SIG-M5 (cell line): ENCODE measurements around the gene PRTFDC1.
"Not testable (repeated sequence)": the region's sequence is repeated elsewhere in the genome, so short reads cannot be mapped to it uniquely, and the experiment has no call there.

ENCODE experiments used
- DNase-seq: peaks from one replicate; lab custom pipeline; 2025; lab: John Stamatoyannopoulos, UW

PRTFDC1 gene

DNA sequence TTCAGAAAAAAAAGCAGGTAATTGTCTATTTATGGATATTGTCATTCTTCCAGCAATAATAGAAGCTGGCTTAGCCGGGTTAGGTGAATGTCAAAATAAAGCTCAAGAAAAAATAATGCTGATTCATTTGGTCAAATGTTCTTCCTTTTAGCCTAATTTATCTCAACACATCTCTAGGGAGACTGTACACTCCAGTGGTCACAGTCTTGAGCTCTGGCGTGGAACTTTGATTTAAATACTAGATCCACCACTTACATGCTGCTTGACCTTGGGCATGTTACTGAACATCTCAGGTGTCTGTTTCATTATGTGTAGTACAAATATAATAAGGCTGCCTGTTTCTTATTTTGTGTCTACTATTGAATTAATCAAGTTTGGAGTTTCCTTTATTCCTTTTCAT is 22.0 kb downstream of the PRTFDC1 start:
- no peak for DNase-seq

DNA sequence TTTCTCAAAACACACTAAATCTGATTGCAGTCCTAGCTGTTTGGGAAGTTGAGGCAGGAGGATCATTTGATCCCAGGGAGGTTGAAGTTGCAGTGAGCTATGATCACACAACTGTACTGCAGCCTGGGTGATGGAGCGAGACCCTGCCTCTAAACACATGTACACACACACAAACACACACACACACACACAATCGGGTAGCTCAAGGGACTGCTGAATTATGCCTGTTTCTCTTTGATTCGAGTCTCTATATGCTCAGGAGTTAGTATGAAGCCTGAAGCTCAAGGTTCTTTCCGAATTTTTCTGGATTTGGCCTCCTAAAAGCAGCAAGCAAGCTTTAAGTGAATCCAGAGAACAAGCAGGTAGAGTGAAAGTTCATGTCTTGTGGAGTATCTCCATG is 22.5 kb downstream of the PRTFDC1 start:
- no peak for DNase-seq

DNA sequence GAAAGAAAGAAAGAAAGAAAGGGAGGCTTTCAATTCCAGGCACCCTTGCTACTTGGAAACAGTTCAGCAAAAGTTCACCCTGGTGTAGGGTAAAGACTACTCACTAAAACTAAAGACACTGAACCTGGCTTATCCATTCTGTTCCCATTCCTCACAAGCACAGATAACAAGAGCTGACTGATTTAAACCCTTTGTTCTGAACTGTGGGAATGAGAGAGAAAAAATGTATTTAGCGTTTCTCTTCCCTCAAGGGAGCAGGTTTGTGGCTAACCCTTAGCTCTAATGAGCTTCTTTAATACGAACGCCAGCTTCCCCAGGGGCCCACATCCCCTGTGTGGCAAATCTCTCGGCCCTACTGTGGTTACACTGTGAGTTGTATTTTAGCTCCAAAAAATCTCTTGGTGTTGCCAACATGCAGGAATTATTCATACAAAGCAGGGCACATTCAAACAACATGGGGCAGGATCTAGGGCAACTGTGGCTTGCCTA is 23.3 kb downstream of the PRTFDC1 start:
- no peak for DNase-seq

DNA sequence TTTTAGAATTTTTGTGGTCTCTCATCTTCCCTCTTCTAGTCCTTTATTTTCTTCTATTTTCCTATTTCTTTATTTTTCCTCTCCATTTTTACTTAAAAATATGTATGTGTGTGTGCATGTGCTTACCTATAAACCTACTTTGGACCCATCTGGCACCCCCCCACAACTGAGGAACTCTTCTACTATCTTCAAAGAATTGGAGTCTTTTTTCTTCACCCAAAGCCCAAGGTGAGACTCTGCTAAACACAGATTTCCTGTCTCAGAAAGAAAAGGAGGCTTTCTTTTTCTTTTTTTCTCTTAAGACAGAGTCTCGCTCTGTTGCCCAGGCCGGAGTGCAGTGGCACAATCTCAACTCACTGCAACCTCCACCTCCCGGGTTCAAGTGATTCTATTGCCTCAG is 24.2 kb downstream of the PRTFDC1 start:
- DNase-seq = no peak

DNA sequence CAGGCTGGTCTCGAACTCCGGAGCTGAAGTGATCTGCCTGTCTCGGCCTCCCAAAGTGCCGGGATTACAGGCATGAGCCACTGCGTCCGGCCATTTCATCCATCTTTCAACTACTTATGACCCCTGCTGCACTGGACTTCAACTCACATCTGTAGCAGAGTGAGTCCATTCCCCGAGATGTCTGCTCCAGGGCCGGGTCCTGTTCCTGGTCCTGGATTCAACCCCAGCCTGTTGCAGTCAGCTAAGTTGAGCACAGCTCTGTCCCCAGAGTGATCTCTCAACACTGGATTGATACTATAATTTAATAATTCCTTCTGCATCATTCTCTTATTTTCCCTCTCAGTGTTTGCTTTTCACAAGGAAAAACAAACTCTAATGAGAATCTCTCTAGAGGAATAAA is 25.8 kb downstream of the PRTFDC1 start:
- no peak for DNase-seq

DNA sequence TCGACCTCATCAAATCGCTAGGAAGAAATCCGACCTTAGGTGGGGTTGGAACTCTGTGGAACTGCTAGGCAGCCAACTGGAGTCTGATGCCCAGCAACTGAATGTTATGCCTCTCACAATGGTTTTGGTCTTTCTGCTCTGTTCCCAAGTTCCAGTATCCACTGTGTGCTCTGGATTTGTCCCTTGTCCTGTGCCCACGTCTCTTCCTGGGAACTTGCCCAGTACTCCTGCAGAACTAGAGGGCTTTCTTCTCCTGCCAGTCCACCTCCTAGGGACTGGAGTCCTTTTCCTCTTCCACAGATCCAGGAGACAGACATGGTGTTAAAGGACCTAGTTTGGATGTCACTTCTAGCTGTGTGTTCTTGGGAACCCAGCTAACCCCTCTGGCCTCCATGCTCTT is 26.6 kb downstream of the PRTFDC1 start:
- no peak for DNase-seq

DNA sequence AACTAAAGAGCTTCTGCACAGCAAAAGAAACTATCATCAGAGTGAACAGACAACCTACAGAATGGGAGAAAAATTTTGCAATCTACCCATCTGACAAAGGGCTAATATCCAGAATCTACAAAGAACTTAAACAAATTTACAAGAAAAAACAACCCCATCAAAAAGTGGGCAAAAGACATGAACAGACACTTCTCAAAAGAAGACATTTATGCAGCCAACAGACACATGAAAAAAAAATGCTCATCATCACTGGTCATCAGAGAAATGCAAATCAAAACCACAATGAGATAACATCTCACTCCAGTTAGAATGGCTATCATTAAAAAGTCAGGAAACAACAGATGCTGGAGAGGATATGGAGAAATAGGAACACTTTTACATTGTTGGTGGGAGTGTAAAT is 27.9 kb downstream of the PRTFDC1 start:
- not testable (repeated sequence) for DNase-seq

DNA sequence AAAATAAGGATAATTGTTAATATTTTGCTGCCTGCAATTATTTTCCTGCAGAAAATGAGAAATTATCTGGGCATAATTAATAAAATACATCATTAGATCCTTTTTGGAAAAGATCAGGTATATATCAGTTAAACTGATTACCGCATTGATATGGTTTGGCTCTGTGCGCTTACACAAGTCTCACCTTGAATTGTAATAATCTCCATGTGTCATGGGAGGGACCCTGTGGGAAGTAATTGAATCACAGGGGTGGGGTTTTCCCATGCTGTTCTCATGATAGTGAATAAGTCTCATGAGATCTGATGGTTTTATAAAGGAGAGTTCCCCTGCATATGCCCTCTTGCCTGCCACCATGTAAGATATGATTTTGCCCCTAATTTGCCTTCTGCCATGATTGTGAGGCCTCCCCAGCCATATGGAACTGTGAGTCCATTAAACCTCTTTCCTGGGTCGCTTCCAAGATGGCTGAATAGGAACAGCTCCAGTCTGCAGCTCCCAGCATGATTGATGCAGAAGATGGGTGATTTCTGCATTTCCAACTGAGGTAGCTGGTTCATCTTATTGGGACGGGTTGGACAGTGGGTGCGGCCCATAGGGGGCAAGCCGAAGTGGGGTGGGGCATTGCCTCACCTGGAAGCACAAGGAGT is 30.1 kb downstream of the PRTFDC1 start:
- not testable (repeated sequence) for DNase-seq

DNA sequence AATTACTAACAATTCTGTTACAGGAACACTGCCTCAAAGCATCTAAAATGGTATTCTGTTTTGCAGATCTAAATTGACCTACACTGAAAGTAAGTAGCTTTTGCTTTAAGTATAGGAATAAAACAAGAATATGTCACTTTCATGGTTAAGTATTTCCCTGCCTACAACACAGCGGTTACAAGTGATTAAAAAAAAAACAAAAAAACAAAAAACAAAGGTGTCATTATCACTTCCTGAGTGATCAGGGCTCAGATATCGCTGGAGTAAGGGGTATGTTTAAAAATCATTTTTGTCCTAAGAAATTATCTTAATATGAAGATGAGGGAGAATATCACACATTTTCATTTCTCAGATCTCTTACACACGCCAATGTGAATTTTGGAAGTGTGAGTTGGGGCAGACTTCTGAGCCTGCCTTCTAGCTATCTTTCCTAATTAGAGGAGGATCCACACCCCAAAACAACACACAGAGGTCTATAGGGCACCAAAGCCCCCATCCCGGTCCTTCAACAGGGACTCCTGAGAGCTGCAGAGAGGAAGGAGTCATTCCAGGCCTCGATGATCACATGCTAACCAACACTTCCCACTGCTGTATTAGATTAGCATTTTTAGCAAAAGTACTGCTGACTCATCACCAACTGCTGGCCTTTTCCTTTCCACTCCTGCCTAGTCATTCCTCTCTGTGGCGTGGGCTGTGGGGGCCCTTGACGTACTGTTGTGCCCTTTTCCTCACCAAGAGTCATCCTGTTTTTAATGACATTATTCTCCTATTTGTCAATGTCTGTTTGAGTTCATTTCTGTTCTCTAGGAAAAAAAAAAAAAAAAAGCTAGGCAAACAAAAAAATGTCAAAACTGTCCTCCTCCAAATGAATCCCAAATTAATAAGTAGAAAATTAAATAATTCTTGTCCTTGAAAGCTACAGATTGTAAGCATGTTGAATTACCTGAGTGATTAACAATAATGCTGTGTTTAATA is 31.2 kb downstream of the PRTFDC1 start:
- DNase-seq = no peak

DNA sequence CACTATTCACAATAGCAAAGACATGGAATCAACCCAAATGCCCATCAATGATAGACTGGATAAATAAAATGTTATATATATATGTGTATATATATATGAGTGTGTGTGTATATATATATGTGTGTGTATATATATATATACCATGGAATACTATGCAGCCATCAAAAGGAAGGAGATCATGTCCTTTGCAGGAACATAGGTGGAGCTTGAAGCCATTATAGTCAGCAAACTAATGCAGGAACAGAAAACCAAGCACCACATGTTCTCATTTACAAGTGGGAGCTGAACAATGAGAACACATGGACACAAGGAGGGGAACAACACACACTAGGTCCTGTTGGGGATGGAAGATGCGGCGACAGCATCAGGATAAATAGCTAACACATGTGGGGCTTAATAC is 32.2 kb downstream of the PRTFDC1 start:
- not testable (repeated sequence) for DNase-seq

DNA sequence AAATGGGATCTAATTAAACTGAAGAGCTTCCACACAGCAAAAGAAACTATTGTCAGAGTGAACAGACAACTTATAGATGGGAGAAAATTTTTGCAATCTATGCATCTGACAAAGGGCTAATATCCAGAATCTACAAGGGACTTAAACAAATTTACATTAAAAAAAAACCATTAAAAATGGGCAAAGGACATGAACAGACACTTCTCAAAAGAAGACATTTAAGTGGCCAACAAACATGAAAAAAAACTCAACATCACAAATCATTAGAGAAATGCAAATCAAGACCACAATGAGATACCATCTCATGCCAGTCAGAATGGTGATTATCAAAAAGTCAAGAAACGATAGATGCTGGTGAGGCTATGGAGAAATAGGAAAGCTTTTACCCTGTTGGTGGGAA is 32.8 kb downstream of the PRTFDC1 start:
- DNase-seq = not testable (repeated sequence)

DNA sequence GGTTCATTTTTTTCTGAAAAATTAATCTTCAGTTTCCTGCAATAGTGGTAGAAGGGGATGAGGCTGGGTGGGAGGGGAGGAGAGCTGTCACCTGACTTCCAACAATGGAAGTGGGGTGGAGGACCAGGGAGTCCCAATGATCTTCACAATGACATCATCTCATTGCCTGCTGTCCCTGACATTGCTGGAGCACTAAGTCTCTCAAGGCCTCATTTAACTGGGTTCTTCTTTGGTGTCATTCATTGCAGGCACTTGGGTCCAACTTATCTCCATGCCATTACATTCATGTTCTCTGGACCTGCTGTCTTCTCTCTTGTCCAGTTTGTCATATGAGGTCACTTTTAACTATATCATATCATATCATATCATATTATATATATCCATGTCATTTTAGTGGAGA is 34.4 kb downstream of the PRTFDC1 start:
- no peak for DNase-seq

DNA sequence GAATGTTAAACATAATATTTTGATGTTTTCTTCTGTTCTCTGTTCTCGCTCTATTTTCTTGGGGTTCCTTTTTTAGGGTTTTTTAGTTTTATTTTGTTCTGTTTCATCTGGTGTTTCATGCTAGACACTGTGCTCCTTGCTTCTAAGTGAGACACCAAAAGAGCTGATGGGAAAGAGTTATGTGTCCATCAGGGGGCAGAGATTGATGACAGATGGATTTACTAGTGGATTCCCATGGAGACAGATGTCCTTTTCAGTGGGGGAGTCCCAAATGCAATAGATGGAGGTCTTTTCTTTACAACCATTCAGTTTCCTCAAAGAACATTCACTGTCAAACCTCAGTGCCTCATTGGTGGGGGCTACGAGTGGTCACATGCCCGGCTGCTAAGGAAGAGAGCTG is 34.9 kb downstream of the PRTFDC1 start:
- DNase-seq = no peak

DNA sequence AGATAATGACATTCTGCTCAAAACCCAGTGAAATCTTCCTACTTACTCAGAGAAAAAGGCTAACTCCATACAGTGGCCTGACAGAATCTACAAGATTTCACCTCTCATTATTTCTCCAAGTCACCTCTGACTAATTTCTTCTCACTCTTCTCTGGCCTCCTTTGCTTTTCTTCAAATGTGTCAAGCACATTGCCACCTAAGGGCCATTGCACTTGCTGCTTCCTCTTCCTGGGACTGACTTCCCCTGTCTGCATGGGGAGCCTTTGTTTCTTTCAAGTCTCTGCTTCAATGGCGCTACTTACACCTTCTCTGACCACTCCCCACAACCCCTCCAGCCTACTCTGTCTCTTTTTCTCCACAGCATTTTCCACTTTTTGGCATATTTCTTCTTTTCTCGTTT is 36.0 kb downstream of the PRTFDC1 start:
- no peak for DNase-seq

DNA sequence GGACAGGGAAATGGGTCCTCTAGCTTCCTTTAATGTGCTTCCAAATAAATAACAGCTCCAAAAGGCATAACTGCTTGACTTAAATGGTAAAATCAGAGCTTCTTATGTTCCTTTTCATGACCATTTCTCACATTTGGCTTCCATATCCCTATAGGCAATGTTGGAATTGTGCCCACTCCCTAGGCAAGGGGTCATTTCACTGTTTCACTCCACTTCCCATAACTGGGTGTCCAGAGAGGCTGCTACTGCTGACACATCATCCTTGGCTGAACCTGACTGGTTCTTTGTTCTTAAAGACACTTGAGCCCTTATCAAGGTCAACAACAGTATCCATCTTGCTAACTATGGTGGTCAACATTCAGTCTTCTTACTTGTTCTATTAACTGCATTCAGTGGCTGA is 37.1 kb downstream of the PRTFDC1 start:
- DNase-seq = no peak

DNA sequence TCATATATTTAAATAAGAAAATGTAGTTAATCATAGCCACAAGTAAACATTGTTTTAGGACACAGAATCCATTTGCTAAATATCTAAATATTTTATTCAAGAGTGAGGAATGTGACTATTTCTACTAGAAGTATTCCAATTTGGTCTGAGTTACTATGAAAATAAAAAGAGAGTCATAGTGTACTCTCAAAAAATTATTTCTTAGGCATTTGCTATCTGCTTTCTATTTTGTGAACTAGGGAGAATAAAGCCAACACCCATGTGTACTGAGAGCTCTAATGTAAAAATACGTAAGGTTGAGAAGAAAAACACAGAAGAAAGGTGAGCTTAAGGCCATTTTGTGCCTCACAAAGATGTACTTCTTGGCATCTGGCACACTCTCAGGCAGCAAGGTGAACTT is 38.3 kb downstream of the PRTFDC1 start:
- DNase-seq = no peak

DNA sequence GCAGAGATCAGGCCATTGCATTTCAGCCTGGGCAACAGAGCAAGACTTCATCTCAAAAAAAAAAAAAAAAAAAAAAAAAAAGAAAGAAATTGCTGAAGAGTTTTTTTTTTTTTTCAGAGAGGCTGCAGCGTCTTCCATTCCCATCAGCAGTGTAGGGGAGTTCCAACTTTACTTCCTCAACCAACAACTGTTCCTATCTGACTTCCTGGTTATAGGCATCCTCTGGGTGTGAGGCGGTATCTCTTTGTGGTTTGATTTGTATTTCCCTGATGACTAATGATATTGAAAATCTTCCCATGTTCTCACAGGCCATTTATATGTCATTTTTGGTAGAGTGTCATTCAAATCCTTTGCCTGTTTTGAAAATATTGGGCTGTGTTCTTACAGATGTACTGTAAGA is 40.2 kb downstream of the PRTFDC1 start:
- no peak for DNase-seq

DNA sequence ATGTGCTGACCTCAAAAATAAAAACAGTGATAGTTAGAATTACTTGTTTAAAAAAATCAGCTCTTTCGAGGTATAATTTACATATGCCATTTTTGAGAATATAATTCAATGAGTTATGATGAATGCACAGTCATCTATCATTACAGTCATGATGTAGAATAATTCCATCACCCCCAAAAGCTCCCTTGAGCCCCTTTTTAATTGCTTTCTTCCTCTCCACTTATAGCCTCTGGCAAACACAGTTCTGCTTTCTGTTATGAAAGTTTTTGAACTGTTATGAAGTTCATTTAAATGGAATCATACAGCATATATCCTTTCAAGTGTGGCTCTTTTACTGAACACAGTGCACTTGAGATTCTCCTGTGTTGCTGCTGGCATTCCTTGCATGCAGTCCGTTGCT is 41.4 kb downstream of the PRTFDC1 start:
- DNase-seq = no peak

DNA sequence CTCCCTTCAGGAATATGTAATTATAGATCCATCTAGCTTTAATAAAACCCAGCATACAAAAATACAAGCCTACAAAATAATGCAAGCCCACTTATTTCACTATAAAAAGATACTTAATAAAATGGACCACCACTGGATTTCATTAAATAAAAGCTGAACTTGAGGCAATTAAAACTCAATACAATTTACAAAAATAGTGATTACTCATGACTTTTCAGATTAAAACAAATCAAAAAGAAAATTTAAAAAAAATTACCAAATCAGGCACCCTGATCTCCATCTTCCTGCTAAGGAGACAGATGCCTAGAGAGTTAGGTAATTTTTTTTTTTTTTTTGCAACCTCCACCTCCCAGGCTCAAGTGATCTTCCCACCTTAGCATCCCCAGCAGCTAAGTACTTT is 41.8 kb downstream of the PRTFDC1 start:
- no peak for DNase-seq

DNA sequence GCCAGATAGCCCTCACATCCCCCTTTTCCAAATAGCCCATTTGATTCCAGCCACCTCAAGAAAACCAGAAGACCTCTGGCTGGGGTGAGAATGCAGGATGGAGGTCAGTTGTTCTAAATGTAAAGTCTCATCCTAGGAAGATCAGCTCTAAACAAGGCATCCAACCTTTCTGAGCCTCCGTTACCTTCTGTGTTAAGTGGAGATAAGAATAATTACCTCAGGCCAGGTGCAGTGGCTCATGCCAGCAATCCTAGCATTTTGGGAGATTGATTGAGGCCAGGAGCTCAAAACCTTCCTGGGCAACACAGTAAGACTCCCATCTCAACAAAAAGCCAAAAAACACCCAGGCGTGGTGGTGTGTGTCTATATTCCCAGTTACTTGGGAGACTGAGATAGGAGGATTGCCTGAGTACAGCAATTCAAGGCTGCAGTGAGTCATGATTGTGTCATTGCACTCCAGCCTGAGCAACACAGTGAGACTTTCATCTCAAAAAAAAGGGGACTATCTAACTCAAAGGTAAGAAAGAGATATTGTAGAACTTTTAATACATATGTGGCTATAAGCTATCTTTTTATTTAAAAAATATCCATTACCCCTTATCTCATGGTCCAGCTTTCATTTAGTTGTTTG is 43.5 kb downstream of the PRTFDC1 start:
- DNase-seq = no peak

DNA sequence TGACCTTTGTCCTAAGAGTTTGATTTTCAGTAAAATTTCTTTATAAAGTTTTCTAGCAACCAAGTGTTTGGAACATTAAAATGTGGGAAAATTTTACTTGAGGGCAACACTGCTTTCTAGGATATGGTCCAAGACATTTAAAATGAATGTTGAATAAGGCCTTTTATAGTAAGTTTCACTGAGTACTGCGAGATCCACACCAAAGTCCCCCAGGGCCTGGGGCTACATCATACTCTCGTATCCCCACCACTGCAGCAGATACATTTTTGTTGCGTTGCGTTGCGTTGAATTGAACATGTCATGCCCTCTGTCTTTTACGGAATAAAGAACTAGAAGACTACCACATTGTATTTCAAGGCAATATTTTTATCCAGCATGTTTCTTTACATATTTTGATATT is 44.5 kb downstream of the PRTFDC1 start:
- no peak for DNase-seq

DNA sequence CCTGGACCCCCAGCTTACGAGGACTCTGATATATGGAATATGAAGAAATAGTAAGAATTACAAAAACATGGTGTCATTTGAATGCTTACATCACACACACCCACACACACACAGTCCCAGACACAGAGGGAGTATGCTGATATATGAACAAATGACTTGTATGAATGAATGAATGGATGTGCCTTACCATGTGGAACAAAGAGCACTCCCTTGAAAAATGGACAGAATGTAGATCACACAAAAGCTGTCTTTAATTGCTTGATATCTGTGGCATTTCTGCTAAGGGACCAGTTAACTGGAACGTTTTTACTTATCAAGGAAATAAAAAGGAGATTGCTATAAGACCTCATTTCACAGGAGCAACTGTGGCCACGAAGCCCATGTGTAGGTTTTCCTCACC is 46.0 kb downstream of the PRTFDC1 start:
- DNase-seq = no peak

DNA sequence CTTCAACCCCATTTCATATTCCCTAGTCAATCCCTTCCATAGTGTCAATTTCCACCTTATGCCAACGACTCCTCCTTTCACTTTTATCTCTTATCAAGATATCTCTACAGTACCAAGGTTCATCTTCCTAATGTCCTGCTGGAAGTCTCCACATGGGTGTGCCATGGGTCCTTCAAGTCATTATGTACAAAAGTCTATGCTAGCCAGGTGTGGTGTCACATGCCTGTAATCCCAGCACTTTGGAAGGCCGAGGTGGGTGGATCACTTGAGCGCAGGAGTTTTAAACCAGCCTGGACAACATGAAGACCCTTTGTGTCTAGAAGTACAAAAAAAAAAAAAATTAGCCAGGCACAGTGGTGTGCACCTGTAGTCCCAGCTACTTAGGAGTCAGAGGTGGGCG is 47.6 kb downstream of the PRTFDC1 start:
- DNase-seq = no peak
